B cell (primary cell): ENCODE measurements around the gene CSTF1. TPM values are rescaled to one million over a fixed set of nuclear protein-coding genes. Genes with fewer than 3 reads are reported as not detected.

Experiments
- ATAC-seq: fragments of 200-7000 bp; cut with Tn5 transposase; one replicate; pipeline ENCODE4 v1.10.0; 2021; ENCODE audit warnings: low read depth, mild to moderate bottlenecking, moderate number of reproducible peaks, moderate library complexity
- CTCF ChIA-PET: fragments of 350-600 bp; sonication (Branson Sonifier 250); formaldehyde crosslinking; loops from one replicate; lab custom pipeline; 2021; ENCODE audit warnings: antibody characterized with exemption, inconsistent platforms; lab: Charles Lee
- POLR2A ChIA-PET: fragments of 350-600 bp; sonication (Branson Sonifier 250); formaldehyde crosslinking; loops from one replicate; lab custom pipeline; 2021; ENCODE audit warnings: antibody characterized with exemption; lab: Charles Lee
- DNase-seq: peaks from one replicate; pipeline ENCODE4 v3.0.0; 2013
- H2AFZ ChIP-seq: 2 replicates; pipeline ENCODE4 v1.6.1; 2012; ENCODE audit warnings: mild to moderate bottlenecking, low read depth, low read length; ENCODE audit not compliant: insufficient read depth, poor library complexity, severe bottlenecking
- H3K27ac ChIP-seq, 2 donors: 1 replicate in 1 of 2; 2 replicates in 1 of 2; pipeline ENCODE4 v1.5.1; 2012 to 2013; ENCODE audit warnings: low read length in 2 of 2, mild to moderate bottlenecking in 2 of 2, moderate library complexity in 1 of 2
- H3K27me3 ChIP-seq, 4 experiments: fragments of 200-600 bp in 1 of 4; sonication (generic) in 1 of 4; replicated peaks in 1 of 4; 1 replicate in 2 of 4; 2 replicates in 2 of 4; pipeline versions ENCODE4 v1.6.1 to v1.7.0; 2013 to 2016; ENCODE audit warnings: low read length in 3 of 4, mild to moderate bottlenecking in 2 of 4, mixed read lengths in 1 of 4, moderate library complexity in 1 of 4; ENCODE audit not compliant: insufficient read depth in 4 of 4, control insufficient read depth in 3 of 4; ENCODE audit errors: control extremely low read depth in 1 of 4
- H3K36me3 ChIP-seq, 2 experiments: replicated peaks in 1 of 2; 1 replicate in 1 of 2; 2 replicates in 1 of 2; pipeline versions ENCODE4 v1.6.1 to v1.7.1; 2013; ENCODE audit warnings: low read length in 1 of 2; ENCODE audit not compliant: insufficient read depth in 2 of 2, control insufficient read depth in 1 of 2; ENCODE audit errors: control extremely low read depth in 1 of 2, extremely low read depth in 1 of 2
- H3K4me1 ChIP-seq, 2 donors: fragments of 200-600 bp in 1 of 2; sonication (generic) in 1 of 2; 1 replicate in 1 of 2; 2 replicates in 1 of 2; pipeline versions ENCODE4 v1.5.1 to v1.6.1; 2013 to 2017; ENCODE audit warnings: low read length in 2 of 2; ENCODE audit not compliant: control insufficient read depth in 2 of 2, insufficient read depth in 2 of 2
- H3K4me2 ChIP-seq: replicated peaks from 2 replicates; pipeline ENCODE3; 2012; ENCODE audit warnings: mild to moderate bottlenecking, low read depth, low read length; ENCODE audit not compliant: poor library complexity, severe bottlenecking
- H3K4me3 ChIP-seq, 5 experiments: fragments of 200-600 bp in 1 of 5; sonication (generic) in 1 of 5; 1 replicate in 3 of 5; 2 replicates in 2 of 5; pipeline versions ENCODE4 v1.5.1 to v1.7.0; 2011 to 2016; ENCODE audit warnings: low read length in 4 of 5, mild to moderate bottlenecking in 4 of 5, low read depth in 2 of 5, control low read depth in 1 of 5, moderate library complexity in 1 of 5; ENCODE audit not compliant: insufficient read depth in 1 of 5; ENCODE audit errors: control extremely low read depth in 1 of 5, extremely low read depth in 1 of 5
- H3K79me2 ChIP-seq: fragments of 200-600 bp; sonication (generic); one replicate; pipeline ENCODE4 v1.6.0; 2016; ENCODE audit warnings: low read length; ENCODE audit not compliant: control insufficient read depth, insufficient read depth
- H3K9ac ChIP-seq: fragments of 200-600 bp; sonication (generic); 2 replicates; pipeline ENCODE4 v1.6.1; 2017; ENCODE audit warnings: mild to moderate bottlenecking, low read length, moderate library complexity
- H3K9me3 ChIP-seq, 3 donors: one replicate each; pipeline versions ENCODE4 v1.6.1 to v1.7.1; 2013; ENCODE audit warnings: low read length in 2 of 3; ENCODE audit not compliant: control insufficient read depth in 2 of 3, insufficient read depth in 1 of 3; ENCODE audit errors: control extremely low read depth in 1 of 3
- H4K20me1 ChIP-seq: 2 replicates; pipeline ENCODE4 v1.6.0; 2012; ENCODE audit warnings: mild to moderate bottlenecking, low read length; ENCODE audit not compliant: insufficient read depth, control insufficient read depth, poor library complexity, severe bottlenecking
- H3K27ac Mint-ChIP-seq: one replicate; pipeline ENCODE4 v1.8.0; 2021; ENCODE audit warnings: mixed read lengths
- H3K27me3 Mint-ChIP-seq: one replicate; pipeline ENCODE4 v1.8.0; 2021; ENCODE audit warnings: mixed read lengths
- H3K4me1 Mint-ChIP-seq: one replicate; pipeline ENCODE4 v1.8.0; 2021; ENCODE audit warnings: mixed read lengths
- H3K4me3 Mint-ChIP-seq: one replicate; pipeline ENCODE4 v1.8.0; 2021; ENCODE audit warnings: mixed read lengths
- H3K9me3 Mint-ChIP-seq: one replicate; pipeline ENCODE4 v1.8.0; 2022; ENCODE audit warnings: mixed read lengths; ENCODE audit not compliant: insufficient read depth
- EZH2 ChIP-seq: IDR thresholded peaks from 2 replicates; pipeline ENCODE4 v1.6.1; 2012; ENCODE audit warnings: borderline replicate concordance, low read depth, mild to moderate bottlenecking, moderate library complexity, low read length; ENCODE audit not compliant: insufficient read depth, poor library complexity, severe bottlenecking
- WGBS: methylation state at CpG from one replicate; pipeline ENCODE4 v1.1.5; 2013; ENCODE audit warnings: missing lambda C conversion rate; ENCODE audit not compliant: insufficient coverage; 5-methylcytosine and 5-hydroxymethylcytosine counted together
- intact Hi-C: fragments of 100-400 bp; cut with micrococcal nuclease; formaldehyde crosslinking; loops from one replicate; pipeline ENCODE4 v1.10.0; 2022
- polyA plus RNA-seq: library from polyadenylated mRNA; depleted of rRNA; stranded (reverse); fragments of >200 nt; gene quantifications from 2 replicates; pipeline ENCODE4 v1.2.3, GENCODE V29; 2012
- total RNA-seq, 2 donors: library from RNA; stranded (reverse); fragments of 120-200 nt in 1 of 2; gene quantifications; 1 replicate in 1 of 2; 2 replicates in 1 of 2; pipeline versions ENCODE4 v1.2.3 to v1.2.4, GENCODE V29; 2013 to 2022
- TF ChIP-seq, protein P1 (sequence below): fragments of 200-600 bp; IDR thresholded peaks from one replicate; pipeline ENCODE4 v1.8.0; 2022; ENCODE audit warnings: antibody characterized with exemption, mild to moderate bottlenecking

The CSTF1 gene
- total and polyA plus RNA-seq, 2 donors (not counting 1 experiment from before 2014, with no cell fraction given): 18.3 to 33.8 TPM

DNA sequence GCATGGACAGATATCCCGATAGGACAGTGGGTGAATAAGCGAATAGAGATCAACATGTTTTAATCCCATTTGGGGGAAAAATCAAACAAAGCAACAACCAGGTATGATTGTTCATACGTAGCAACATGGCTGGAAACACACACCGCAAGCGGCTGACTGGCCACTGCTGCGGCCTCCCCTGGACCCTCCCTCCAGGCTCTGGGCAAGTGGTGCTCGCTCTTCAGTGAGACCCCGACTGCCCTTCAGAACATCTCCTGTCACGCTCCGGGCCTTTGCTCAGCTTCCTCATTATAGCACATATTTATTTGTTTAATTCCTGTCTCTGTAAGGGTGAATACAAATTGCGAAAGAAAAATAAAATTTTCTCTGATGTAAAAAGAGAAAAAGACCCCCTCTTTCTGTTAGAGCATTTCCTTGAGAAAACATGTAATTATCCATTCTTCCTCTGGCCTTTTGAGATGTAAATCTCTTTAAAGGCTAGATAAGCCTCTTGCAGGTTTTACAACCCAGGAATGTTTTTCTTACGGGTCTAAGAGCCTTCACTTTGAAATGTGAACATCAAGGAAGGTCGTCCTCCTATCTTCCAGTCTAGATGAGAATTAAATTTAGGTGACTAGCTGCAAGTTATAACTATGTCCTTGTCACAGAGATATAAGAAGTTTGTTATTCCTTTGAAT is 44.7 kb upstream of the CSTF1 start:
- 78% methylated on average over 6 of the region's 13 CpGs for WGBS
- Mint-ChIP-seq H3K4me3 (no peak overlapping the region), H3K4me1 (peaks cover 5% of the 10 kb centered on the region), H3K9me3 (no peaks in the 10 kb centered on the region), H3K27ac (no peak overlapping the region), H3K27me3 (peaks cover 67% of the 10 kb centered on the region)
- Histone ChIP-seq H3K9me3 (no peaks in the 10 kb centered on the region), H3K79me2 (no peaks in the 10 kb centered on the region), H4K20me1 (no peaks in the 10 kb centered on the region), H3K27me3 (peaks cover 0 to 35% (median 13%) of the 10 kb centered on the region in 4 experiments), H3K4me3 (no peak overlapping the region), H3K27ac (no peak overlapping the region), H2AFZ (no peak overlapping the region), H3K9ac (no peak overlapping the region), H3K36me3 (no peaks in the 10 kb centered on the region), H3K4me1 (no peaks in the 10 kb centered on the region), H3K4me2 (no peak overlapping the region)
- intact Hi-C loops: no loop called here
- no peak for TF ChIP-seq EZH2
- TF ChIP-seq, protein P1, sequence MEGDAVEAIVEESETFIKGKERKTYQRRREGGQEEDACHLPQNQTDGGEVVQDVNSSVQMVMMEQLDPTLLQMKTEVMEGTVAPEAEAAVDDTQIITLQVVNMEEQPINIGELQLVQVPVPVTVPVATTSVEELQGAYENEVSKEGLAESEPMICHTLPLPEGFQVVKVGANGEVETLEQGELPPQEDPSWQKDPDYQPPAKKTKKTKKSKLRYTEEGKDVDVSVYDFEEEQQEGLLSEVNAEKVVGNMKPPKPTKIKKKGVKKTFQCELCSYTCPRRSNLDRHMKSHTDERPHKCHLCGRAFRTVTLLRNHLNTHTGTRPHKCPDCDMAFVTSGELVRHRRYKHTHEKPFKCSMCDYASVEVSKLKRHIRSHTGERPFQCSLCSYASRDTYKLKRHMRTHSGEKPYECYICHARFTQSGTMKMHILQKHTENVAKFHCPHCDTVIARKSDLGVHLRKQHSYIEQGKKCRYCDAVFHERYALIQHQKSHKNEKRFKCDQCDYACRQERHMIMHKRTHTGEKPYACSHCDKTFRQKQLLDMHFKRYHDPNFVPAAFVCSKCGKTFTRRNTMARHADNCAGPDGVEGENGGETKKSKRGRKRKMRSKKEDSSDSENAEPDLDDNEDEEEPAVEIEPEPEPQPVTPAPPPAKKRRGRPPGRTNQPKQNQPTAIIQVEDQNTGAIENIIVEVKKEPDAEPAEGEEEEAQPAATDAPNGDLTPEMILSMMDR: no peak
- CTCF ChIA-PET: no interaction called here
- ATAC-seq (no peak), DNase-seq (no peak)
- POLR2A ChIA-PET: no interaction called here

DNA sequence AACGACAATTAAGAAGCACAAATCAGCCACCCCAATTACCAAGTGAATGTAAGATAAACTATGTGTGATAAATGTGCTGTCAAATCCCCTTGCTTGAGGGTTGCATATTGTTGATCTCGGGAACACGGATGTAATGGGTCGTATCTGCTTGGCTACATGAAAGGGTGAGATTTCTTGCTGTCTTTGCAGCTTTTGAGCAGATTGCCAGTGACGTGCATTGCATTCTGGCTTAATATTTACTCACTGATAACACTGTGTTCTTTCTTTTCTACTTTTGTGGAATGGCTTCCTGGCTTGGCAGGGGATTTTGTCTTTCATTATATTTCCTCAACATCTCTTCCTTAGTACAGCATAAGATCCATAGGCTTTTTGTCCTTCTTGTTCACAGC is 44.1 kb upstream of the CSTF1 start:
- H3K9ac ChIP-seq: no peak overlapping the region
- no peaks in the 10 kb centered on the region for H3K4me1 ChIP-seq
- H3K4me3 ChIP-seq: no peak overlapping the region
- no peak overlapping the region for H3K27ac ChIP-seq
- ChIA-PET POLR2A (no interaction called here), CTCF (no interaction called here)
- TF ChIP-seq, protein P1: no peak
- no peak for TF ChIP-seq EZH2
- H3K4me3 Mint-ChIP-seq: no peak overlapping the region
- no peaks in the 10 kb centered on the region for H3K79me2 ChIP-seq
- DNase-seq: no peak
- H3K9me3 ChIP-seq: no peaks in the 10 kb centered on the region
- H4K20me1 ChIP-seq: no peaks in the 10 kb centered on the region
- peaks cover 0 to 31% (median 12%) of the 10 kb centered on the region in 4 experiments for H3K27me3 ChIP-seq
- no peak overlapping the region for H2AFZ ChIP-seq
- no peaks in the 10 kb centered on the region for H3K36me3 ChIP-seq
- WGBS: 60% methylated on average over 1 of the region's 5 CpGs
- no peak overlapping the region for H3K4me2 ChIP-seq
- intact Hi-C loops: no loop called here
- H3K27ac Mint-ChIP-seq: no peak overlapping the region
- H3K27me3 Mint-ChIP-seq: peaks cover 63% of the 10 kb centered on the region
- ATAC-seq: no peak
- peaks cover 1% of the 10 kb centered on the region for H3K4me1 Mint-ChIP-seq
- no peaks in the 10 kb centered on the region for H3K9me3 Mint-ChIP-seq
